Amniotic epithelial cell (primary cell): ENCODE results near the gene PCCA.

Source experiments
- DNase-seq: peaks from one replicate; pipeline ENCODE4 v3.0.0-alpha.2; 2010; ENCODE audit warnings: low read depth

Gene PCCA

GRCh38 chr13:100432611-100433010, 343.7 kb downstream of the PCCA start:
- no peak for DNase-seq

GRCh38 chr13:100433475-100433874, 344.6 kb downstream of the PCCA start:
- DNase-seq, result no peak

GRCh38 chr13:100434010-100434763, 345.3 kb downstream of the PCCA start:
- DNase-seq, result peak; percentile 73

- DNase-seq, result no peak
These were observed 347.2 kb downstream of the PCCA start for GRCh38 chr13:100436099-100436498.

- no peak for DNase-seq
These were observed 349.3 kb downstream of the PCCA start for GRCh38 chr13:100438059-100438788.

GRCh38 chr13:100439247-100439970, 350.5 kb downstream of the PCCA start:
- DNase-seq, result no peak

- peak; percentile 52 for DNase-seq
These were observed 352.0 kb downstream of the PCCA start for GRCh38 chr13:100440751-100441425.

- no peak for DNase-seq
These were observed 353.4 kb downstream of the PCCA start for GRCh38 chr13:100442095-100442832.

- DNase-seq, result no peak
These were observed 354.5 kb downstream of the PCCA start for GRCh38 chr13:100443278-100443997.

GRCh38 chr13:100443998-100444328, 355.1 kb downstream of the PCCA start:
- peak; percentile 21 for DNase-seq

GRCh38 chr13:100447831-100448230, 358.9 kb downstream of the PCCA start:
- DNase-seq, result no peak

- DNase-seq, result no peak
These were observed 363.0 kb downstream of the PCCA start for GRCh38 chr13:100451923-100452322.

- peak; percentile 37 for DNase-seq
These were observed 366.0 kb downstream of the PCCA start for GRCh38 chr13:100454876-100455275.

GRCh38 chr13:100458673-100459072, 369.8 kb downstream of the PCCA start:
- no peak for DNase-seq

GRCh38 chr13:100459747-100460146, 370.9 kb downstream of the PCCA start:
- no peak for DNase-seq

GRCh38 chr13:100460266-100460665, 371.4 kb downstream of the PCCA start:
- DNase-seq, result no peak

- no peak for DNase-seq
These were observed 371.9 kb downstream of the PCCA start for GRCh38 chr13:100460791-100461190.

GRCh38 chr13:100461309-100462030, 372.6 kb downstream of the PCCA start:
- DNase-seq, result peak; percentile 33

- DNase-seq, result no peak
These were observed 375.1 kb downstream of the PCCA start for GRCh38 chr13:100464006-100464405.

GRCh38 chr13:100465558-100465957, 376.7 kb downstream of the PCCA start:
- no peak for DNase-seq
